Kidney (tissue), 14 donors: Measurements from ENCODE around the gene TBL1XR1. TPM values are rescaled to one million over a fixed set of nuclear protein-coding genes. Genes with fewer than 3 reads are reported as not detected.
"Not testable (repeated sequence)": the region's sequence is repeated elsewhere in the genome, so short reads cannot be mapped to it uniquely, and the experiment has no call there.

Experiments
- DNase-seq, 5 donors: peaks; one replicate each; pipeline ENCODE4 v3.0.0-alpha.2; 2013 to 2020
- FAIRE-seq: peaks from 2 replicates; lab custom pipeline; 2012; peaks lifted over from hg19 to GRCh38; lab: Jason Lieb, UNC
- H3K27ac ChIP-seq, 2 donors: one replicate each; pipeline ENCODE4 v1.7.0; 2013; ENCODE audit warnings: low read depth in 2 of 2, low read length in 2 of 2, inconsistent platforms in 1 of 2
- H3K27me3 ChIP-seq: one replicate; pipeline ENCODE4 v1.7.1; 2013; ENCODE audit warnings: low read length, inconsistent platforms; ENCODE audit not compliant: control insufficient read depth, insufficient read depth
- H3K36me3 ChIP-seq, 3 donors: one replicate each; pipeline versions ENCODE4 v1.7.0 to v1.7.1; 2013; ENCODE audit warnings: low read length in 3 of 3, control low read depth in 1 of 3, inconsistent platforms in 1 of 3; ENCODE audit not compliant: insufficient read depth in 3 of 3, control insufficient read depth in 2 of 3
- H3K4me1 ChIP-seq, 3 donors: one replicate each; pipeline versions ENCODE4 v1.7.0 to v1.7.1; 2013; ENCODE audit warnings: low read length in 3 of 3, inconsistent platforms in 1 of 3, low read depth in 1 of 3; ENCODE audit not compliant: control insufficient read depth in 2 of 3, insufficient read depth in 2 of 3
- H3K4me3 ChIP-seq, 3 donors: one replicate each; pipeline versions ENCODE4 v1.7.0 to v1.8.1; 2013; ENCODE audit warnings: low read length in 3 of 3, control low read depth in 1 of 3, inconsistent platforms in 1 of 3
- H3K9ac ChIP-seq, 3 donors: one replicate each; pipeline versions ENCODE4 v1.7.0 to v1.7.1; 2013; ENCODE audit warnings: low read length in 3 of 3, control low read depth in 1 of 3, inconsistent platforms in 1 of 3
- H3K9me3 ChIP-seq, 3 donors: one replicate each; pipeline versions ENCODE4 v1.7.0 to v1.7.1; 2013; ENCODE audit warnings: low read length in 3 of 3, control low read depth in 1 of 3, inconsistent platforms in 1 of 3; ENCODE audit not compliant: control insufficient read depth in 2 of 3, insufficient read depth in 1 of 3
- intact Hi-C: fragments of 100-400 bp; cut with DNase I; formaldehyde crosslinking; loops from one replicate; pipeline ENCODE4 v1.11.1; 2022
- polyA plus RNA-seq: library from polyadenylated mRNA; stranded (reverse); fragments of 350-450 nt; fragmentation: Illumina TruSeq; extraction: RNeasy Lipid Tissue Mini Kit (QIAGEN cat#74804); gene quantifications from one replicate; pipeline ENCODE4 v1.2.3, GENCODE V29; 2014; ENCODE audit warnings: low read depth, low replicate concordance; ENCODE audit not compliant: insufficient read depth
- total RNA-seq: library from RNA; stranded (reverse); fragmentation: NEBNext Ultra II Directional; extraction: Animal tissue kit (Norgen Biotek cat#: 25700); gene quantifications from one replicate; pipeline ENCODE4 v1.2.1, GENCODE V29; 2021
- TF ChIP-seq, protein P1 (sequence below): IDR thresholded peaks from 3 replicates; pipeline ENCODE4 v1.5.1; 2012; ENCODE audit warnings: mild to moderate bottlenecking, moderate library complexity, borderline replicate concordance; ENCODE audit not compliant: insufficient read depth; ENCODE audit errors: extremely low read depth
- donor health status: control.
- donor health status: control.
- donor health status: control.
- donor health status: control.
- donor health status: control.
- donor health status: DM: yes; HTN: yes; CAD: no.
- donor health status: Normal renal cell carcinoma (clear cell type).

TBL1XR1 gene
- total and polyA plus RNA-seq, 2 donors from 2014 or later = 31.3 to 205 TPM

DNA sequence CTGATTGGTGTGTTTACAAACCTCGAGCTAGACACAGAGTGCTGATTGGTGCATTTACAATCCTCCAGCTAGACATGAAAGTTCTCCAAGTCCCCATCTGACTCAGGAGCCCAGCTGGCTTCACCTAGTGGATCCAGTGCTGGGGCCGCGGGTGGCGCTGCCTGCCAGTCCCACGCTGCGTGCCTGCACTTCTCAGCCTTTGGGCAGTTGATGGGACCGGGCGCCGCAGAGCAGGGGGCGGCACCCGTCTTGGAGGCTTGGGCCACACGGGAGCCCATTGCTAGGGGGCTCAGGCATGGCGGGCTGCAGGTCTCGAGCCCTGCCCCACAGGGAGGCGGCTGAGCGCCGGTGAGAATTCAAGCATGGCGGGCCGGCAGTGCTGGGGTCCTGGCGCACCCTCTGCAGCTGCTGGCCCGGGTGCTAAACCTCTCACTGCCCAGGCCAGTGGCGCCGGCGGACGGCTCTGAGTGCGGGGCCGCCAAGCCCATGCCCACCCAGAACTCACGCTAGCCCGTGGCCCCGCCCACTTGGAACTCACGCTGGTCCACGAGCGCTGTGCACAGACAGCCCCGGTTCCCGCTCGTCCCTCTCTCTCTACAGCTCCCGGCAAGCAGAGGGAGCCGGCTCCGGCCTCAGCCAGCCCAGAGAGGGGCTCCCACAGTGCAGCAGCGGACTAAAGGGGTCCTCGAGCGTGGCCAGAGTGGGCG is 6.6 kb upstream of the TBL1XR1 start:
- intact Hi-C loops = loop anchor here (5.0 kb wide), 1 partner anchor 153 kb away; no protein-coding TSS in a partner anchor
- Histone ChIP-seq H3K36me3 (no peaks in the 10 kb centered on the region), H3K4me3 (no peak overlapping the region), H3K9ac (no peak overlapping the region), H3K9me3 (no peaks in the 10 kb centered on the region), H3K27me3 (no peaks in the 10 kb centered on the region), H3K4me1 (peaks cover 2% of the 10 kb centered on the region in 3 donors), H3K27ac (no peak overlapping the region)
- FAIRE-seq (no peak), DNase-seq (no peak)
- TF ChIP-seq, protein P1, sequence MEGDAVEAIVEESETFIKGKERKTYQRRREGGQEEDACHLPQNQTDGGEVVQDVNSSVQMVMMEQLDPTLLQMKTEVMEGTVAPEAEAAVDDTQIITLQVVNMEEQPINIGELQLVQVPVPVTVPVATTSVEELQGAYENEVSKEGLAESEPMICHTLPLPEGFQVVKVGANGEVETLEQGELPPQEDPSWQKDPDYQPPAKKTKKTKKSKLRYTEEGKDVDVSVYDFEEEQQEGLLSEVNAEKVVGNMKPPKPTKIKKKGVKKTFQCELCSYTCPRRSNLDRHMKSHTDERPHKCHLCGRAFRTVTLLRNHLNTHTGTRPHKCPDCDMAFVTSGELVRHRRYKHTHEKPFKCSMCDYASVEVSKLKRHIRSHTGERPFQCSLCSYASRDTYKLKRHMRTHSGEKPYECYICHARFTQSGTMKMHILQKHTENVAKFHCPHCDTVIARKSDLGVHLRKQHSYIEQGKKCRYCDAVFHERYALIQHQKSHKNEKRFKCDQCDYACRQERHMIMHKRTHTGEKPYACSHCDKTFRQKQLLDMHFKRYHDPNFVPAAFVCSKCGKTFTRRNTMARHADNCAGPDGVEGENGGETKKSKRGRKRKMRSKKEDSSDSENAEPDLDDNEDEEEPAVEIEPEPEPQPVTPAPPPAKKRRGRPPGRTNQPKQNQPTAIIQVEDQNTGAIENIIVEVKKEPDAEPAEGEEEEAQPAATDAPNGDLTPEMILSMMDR = no peak

DNA sequence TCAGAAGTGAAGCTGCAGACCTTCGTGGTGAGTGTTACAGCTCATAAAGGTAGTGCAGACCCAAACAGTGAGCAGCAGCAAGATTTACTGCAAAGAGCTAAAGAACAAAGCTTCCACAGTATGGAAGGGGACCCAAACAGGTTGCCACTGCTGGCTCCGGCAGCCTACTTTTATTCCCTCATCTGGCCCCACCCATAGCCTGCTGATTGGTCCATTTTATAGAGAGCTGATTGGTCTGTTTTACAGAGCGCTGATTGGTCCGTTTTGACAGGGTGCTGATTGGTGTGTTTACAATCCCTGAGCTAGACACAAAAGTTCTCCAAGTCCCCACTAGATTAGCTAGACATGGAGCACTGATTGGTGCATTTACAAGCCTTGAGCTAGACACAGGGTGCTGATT is 5.7 kb upstream of the TBL1XR1 start:
- not testable (repeated sequence) for H3K27ac ChIP-seq, FAIRE-seq, H3K27me3 ChIP-seq, DNase-seq, H3K9ac ChIP-seq, H3K9me3 ChIP-seq, H3K4me1 ChIP-seq, H3K4me3 ChIP-seq, H3K36me3 ChIP-seq
- intact Hi-C loops = loop anchor here (5.0 kb wide), 1 partner anchor 154 kb away; no protein-coding TSS in a partner anchor

DNA sequence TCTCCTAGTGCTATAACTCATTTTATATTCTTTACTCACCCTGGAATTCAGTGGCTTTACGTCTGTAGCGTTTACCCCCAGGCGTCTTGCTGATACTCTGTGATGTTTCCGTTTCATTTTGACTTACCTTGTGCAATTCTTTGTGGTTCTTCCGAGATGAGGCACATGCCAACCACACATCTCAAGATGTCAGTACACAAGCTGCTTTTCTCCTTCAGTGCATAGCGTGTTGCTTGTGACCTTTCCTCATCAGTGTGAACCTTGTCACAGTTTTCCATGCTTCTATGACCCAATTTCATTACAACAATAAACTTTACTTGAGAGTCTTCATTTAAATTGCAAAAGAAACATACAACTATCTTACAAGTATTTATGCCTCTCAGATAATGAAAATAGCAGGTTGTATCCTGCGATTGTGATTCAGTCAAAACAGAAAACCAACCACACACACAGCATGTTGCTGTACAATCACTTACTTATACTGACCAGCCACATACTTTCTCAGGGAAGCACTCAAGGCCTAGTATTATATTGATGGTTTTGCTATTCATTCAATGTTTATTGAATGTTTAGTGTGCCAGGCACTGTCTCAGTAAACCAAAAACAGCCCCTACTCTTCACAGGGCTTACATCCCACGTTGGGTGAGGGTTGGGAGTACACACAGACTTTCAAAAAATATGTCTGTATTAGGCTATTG is 4.6 kb upstream of the TBL1XR1 start:
- no peak overlapping the region for H3K27ac ChIP-seq
- no peak for FAIRE-seq
- TF ChIP-seq, protein P1 = no peak

GRCh38 chr3:177199206-177199760 is 2.0 kb upstream of the TBL1XR1 start:
- H3K4me3 ChIP-seq = no peak overlapping the region
- H3K36me3 ChIP-seq = no peaks in the 10 kb centered on the region
- no peak for DNase-seq
- H3K4me1 ChIP-seq = peaks cover 5 to 16% (median 8%) of the 10 kb centered on the region in 3 donors
- H3K27me3 ChIP-seq = no peaks in the 10 kb centered on the region
- FAIRE-seq = no peak
- peak overlapping the region; percentile 32 to 95 for H3K27ac ChIP-seq
- no peaks in the 10 kb centered on the region for H3K9me3 ChIP-seq
- TF ChIP-seq, protein P1 = no peak
- intact Hi-C loops = loop anchor here (10.0 kb wide), 2 partner anchors 154 to 1126 kb away; no protein-coding TSS in a partner anchor
- no peak overlapping the region for H3K9ac ChIP-seq

More for the DNA sequence above, 4.6 kb upstream of the TBL1XR1 start:
- H3K4me3 ChIP-seq = no peak overlapping the region
- no peaks in the 10 kb centered on the region for H3K27me3 ChIP-seq
- intact Hi-C loops = loop anchor here (5.0 kb wide), 1 partner anchor 155 kb away; no protein-coding TSS in a partner anchor
- no peak overlapping the region for H3K9ac ChIP-seq
- no peak for DNase-seq
- H3K36me3 ChIP-seq = no peaks in the 10 kb centered on the region
- peaks cover 5 to 8% (median 8%) of the 10 kb centered on the region in 3 donors for H3K4me1 ChIP-seq
- H3K9me3 ChIP-seq = no peaks in the 10 kb centered on the region
